Measurements from ENCODE around the gene RNF223. TPM values are rescaled to one million over a fixed set of nuclear protein-coding genes. Genes with fewer than 3 reads are reported as not detected.

The RNF223 gene
- total RNA-seq, 1 experiment from 2014 or later: 0.08 TPM

GRCh38 chr1:1085171-1085841 is 11.2 kb upstream of the RNF223 start:
- in situ Hi-C loops (cut with HindIII; ENCODE audit: low pct_unique_long_range_greater_than_20kb, low sequenced_read_pairs): no loop called here

More at GRCh38 chr1:1085171-1085841, 11.2 kb upstream of the RNF223 start:
- Histone ChIP-seq H3K27ac (ENCODE audit: low read length) (no peak overlapping the region), H3K4me3 (ENCODE audit: low read depth in 2 of 2, low read length in 2 of 2) (no peak overlapping the region), H3K27me3 (ENCODE audit: control insufficient read depth, insufficient read depth, low read length) (no peaks in the 10 kb centered on the region), H3K4me1 (ENCODE audit: control insufficient read depth, insufficient read depth, low read length) (peaks cover 1% of the 10 kb centered on the region; the same call in 1 of the 2 replicates), H3K9me3 (ENCODE audit: control insufficient read depth, insufficient read depth, low read depth, low read length) (no peaks in the 10 kb centered on the region), H3K36me3 (ENCODE audit: control insufficient read depth, insufficient read depth, low read length) (no peaks in the 10 kb centered on the region)
- no peak for TF ChIP-seq REST (IDR thresholded peaks at IDR 0.05; ENCODE audit: insufficient read depth in 1 of 2, low read depth in 2 of 2, low read length in 1 of 2)
- TF ChIP-seq TCF7L2 (IDR thresholded peaks at IDR 0.05; ENCODE audit: low read depth, low read length): no peak
- TF ChIP-seq POLR2AphosphoS5 (IDR thresholded peaks at IDR 0.05; ENCODE audit: low read depth, low read length): no peak
- no peak for TF ChIP-seq SIN3A (IDR thresholded peaks at IDR 0.05; ENCODE audit: borderline replicate concordance, insufficient read depth, low read depth, low read length)
- TF ChIP-seq CTCF (IDR thresholded peaks at IDR 0.05): no peak
- CTCF ChIA-PET: no interaction called here
- no peak for DNase-seq (ENCODE audit: low read depth, low spot score)
- intact Hi-C loops (cut with micrococcal nuclease; ENCODE audit: unreplicated experiment): no loop called here
- POLR2A ChIA-PET: no interaction called here
- no peak for ATAC-seq
- BruUV-seq (replicated peaks): no TSS peak

Data from Panc1 (cell line).